ENCODE measurements around the gene SYT17.

SYT17 gene

GRCh38 chr16:19228575-19228974 is 60.5 kb downstream of the SYT17 start:
- TF ChIP-seq POLR2AphosphoS5 (IDR thresholded peaks at IDR 0.05; ENCODE audit: low read depth, low read length): no peak
- no peak for TF ChIP-seq POLR2A (IDR thresholded peaks at IDR 0.05; ENCODE audit: low read depth, low read length)
- TF ChIP-seq TAF1 (IDR thresholded peaks at IDR 0.05; ENCODE audit: borderline replicate concordance, low read depth, low read length): no peak
- DNase-seq (ENCODE audit: insufficient read length) (no peak), FAIRE-seq (peak; percentile 86)

GRCh38 chr16:19230575-19230974 is 62.5 kb downstream of the SYT17 start:
- DNase-seq (ENCODE audit: insufficient read length) (no peak), FAIRE-seq (no peak)
- TF ChIP-seq POLR2A (IDR thresholded peaks at IDR 0.05; ENCODE audit: low read depth, low read length) (no peak), TAF1 (IDR thresholded peaks at IDR 0.05; ENCODE audit: borderline replicate concordance, low read depth, low read length) (no peak), POLR2AphosphoS5 (IDR thresholded peaks at IDR 0.05; ENCODE audit: low read depth, low read length) (no peak)

GRCh38 chr16:19231881-19232280 is 63.8 kb downstream of the SYT17 start:
- no peak for FAIRE-seq

GRCh38 chr16:19232988-19233387 is 64.9 kb downstream of the SYT17 start:
- TF ChIP-seq TAF1 (IDR thresholded peaks at IDR 0.05; ENCODE audit: borderline replicate concordance, low read depth, low read length) (no peak), POLR2AphosphoS5 (IDR thresholded peaks at IDR 0.05; ENCODE audit: low read depth, low read length) (no peak), POLR2A (IDR thresholded peaks at IDR 0.05; ENCODE audit: low read depth, low read length) (no peak)
- FAIRE-seq: no peak
- no peak for DNase-seq (ENCODE audit: insufficient read length)

More at GRCh38 chr16:19231881-19232280, 63.8 kb downstream of the SYT17 start:
- no peak for DNase-seq (ENCODE audit: insufficient read length)
- TF ChIP-seq POLR2A (IDR thresholded peaks at IDR 0.05; ENCODE audit: low read depth, low read length) (no peak), TAF1 (IDR thresholded peaks at IDR 0.05; ENCODE audit: borderline replicate concordance, low read depth, low read length) (no peak), POLR2AphosphoS5 (IDR thresholded peaks at IDR 0.05; ENCODE audit: low read depth, low read length) (no peak)

- TF ChIP-seq POLR2AphosphoS5 (IDR thresholded peaks at IDR 0.05; ENCODE audit: low read depth, low read length): no peak
- TF ChIP-seq TAF1 (IDR thresholded peaks at IDR 0.05; ENCODE audit: borderline replicate concordance, low read depth, low read length): no peak
- TF ChIP-seq POLR2A (IDR thresholded peaks at IDR 0.05; ENCODE audit: low read depth, low read length): no peak
These were observed 67.4 kb downstream of the SYT17 start for GRCh38 chr16:19235478-19235877.

GRCh38 chr16:19235886-19236285 is 67.8 kb downstream of the SYT17 start:
- FAIRE-seq: no peak
- DNase-seq (ENCODE audit: insufficient read length): no peak
- TF ChIP-seq TAF1 (IDR thresholded peaks at IDR 0.05; ENCODE audit: borderline replicate concordance, low read depth, low read length) (no peak), POLR2A (IDR thresholded peaks at IDR 0.05; ENCODE audit: low read depth, low read length) (no peak), POLR2AphosphoS5 (IDR thresholded peaks at IDR 0.05; ENCODE audit: low read depth, low read length) (no peak)

More at GRCh38 chr16:19235478-19235877, 67.4 kb downstream of the SYT17 start:
- FAIRE-seq (no peak), DNase-seq (ENCODE audit: insufficient read length) (no peak)

GRCh38 chr16:19236561-19237209 is 68.6 kb downstream of the SYT17 start:
- no peak for TF ChIP-seq POLR2AphosphoS5 (IDR thresholded peaks at IDR 0.05; ENCODE audit: low read depth, low read length)
- no peak for TF ChIP-seq POLR2A (IDR thresholded peaks at IDR 0.05; ENCODE audit: low read depth, low read length)
- no peak for TF ChIP-seq TAF1 (IDR thresholded peaks at IDR 0.05; ENCODE audit: borderline replicate concordance, low read depth, low read length)
- DNase-seq (ENCODE audit: insufficient read length): no peak
- FAIRE-seq: no peak

GRCh38 chr16:19238406-19238805 is 70.4 kb downstream of the SYT17 start:
- no peak for DNase-seq (ENCODE audit: insufficient read length)
- TF ChIP-seq TAF1 (IDR thresholded peaks at IDR 0.05; ENCODE audit: borderline replicate concordance, low read depth, low read length) (no peak), POLR2AphosphoS5 (IDR thresholded peaks at IDR 0.05; ENCODE audit: low read depth, low read length) (no peak), POLR2A (IDR thresholded peaks at IDR 0.05; ENCODE audit: low read depth, low read length) (no peak)
- no peak for FAIRE-seq

- FAIRE-seq (no peak), DNase-seq (ENCODE audit: insufficient read length) (no peak)
- TF ChIP-seq POLR2A (IDR thresholded peaks at IDR 0.05; ENCODE audit: low read depth, low read length) (no peak), TAF1 (IDR thresholded peaks at IDR 0.05; ENCODE audit: borderline replicate concordance, low read depth, low read length) (no peak), POLR2AphosphoS5 (IDR thresholded peaks at IDR 0.05; ENCODE audit: low read depth, low read length) (no peak)
These were observed 71.6 kb downstream of the SYT17 start for GRCh38 chr16:19239511-19240155.

- TF ChIP-seq TAF1 (IDR thresholded peaks at IDR 0.05; ENCODE audit: borderline replicate concordance, low read depth, low read length): no peak
- TF ChIP-seq POLR2AphosphoS5 (IDR thresholded peaks at IDR 0.05; ENCODE audit: low read depth, low read length): no peak
- TF ChIP-seq POLR2A (IDR thresholded peaks at IDR 0.05; ENCODE audit: low read depth, low read length): no peak
- no peak for FAIRE-seq
These were observed 72.5 kb downstream of the SYT17 start for GRCh38 chr16:19240494-19240893.

GRCh38 chr16:19241512-19241911 is 73.5 kb downstream of the SYT17 start:
- FAIRE-seq: no peak

More at GRCh38 chr16:19240494-19240893, 72.5 kb downstream of the SYT17 start:
- DNase-seq (ENCODE audit: insufficient read length): no peak

GRCh38 chr16:19242186-19242585 is 74.1 kb downstream of the SYT17 start:
- TF ChIP-seq POLR2AphosphoS5 (IDR thresholded peaks at IDR 0.05; ENCODE audit: low read depth, low read length) (no peak), TAF1 (IDR thresholded peaks at IDR 0.05; ENCODE audit: borderline replicate concordance, low read depth, low read length) (no peak), POLR2A (IDR thresholded peaks at IDR 0.05; ENCODE audit: low read depth, low read length) (no peak)
- FAIRE-seq: no peak
- no peak for DNase-seq (ENCODE audit: insufficient read length)

More at GRCh38 chr16:19241512-19241911, 73.5 kb downstream of the SYT17 start:
- no peak for TF ChIP-seq TAF1 (IDR thresholded peaks at IDR 0.05; ENCODE audit: borderline replicate concordance, low read depth, low read length)
- no peak for DNase-seq (ENCODE audit: insufficient read length)
